Natural killer cell (primary cell): ENCODE data around the gene HUS1. TPM values are rescaled to one million over a fixed set of nuclear protein-coding genes. Genes with fewer than 3 reads are reported as not detected.

Experiments used
- ATAC-seq, 3 donors: fragments of 150-1000 bp in 2 of 3; fragments of 200-7000 bp in 1 of 3; cut with Tn5 transposase; 1 replicate in 1 of 3; 2 replicates in 2 of 3; pipeline ENCODE4 v1.10.0; 2021; ENCODE audit warnings: mild to moderate bottlenecking in 2 of 3, moderate library complexity in 2 of 3
- DNase-seq, 2 donors: peaks; one replicate each; pipeline versions ENCODE4 v3.0.0 to v3.0.0-alpha.2; 2013 to 2021; ENCODE audit warnings: mixed read lengths in 1 of 2
- H3K27ac ChIP-seq: one replicate; pipeline ENCODE4 v1.5.1; 2013; ENCODE audit warnings: mild to moderate bottlenecking, low read length
- H3K27me3 ChIP-seq: one replicate; pipeline ENCODE4 v1.6.1; 2013; ENCODE audit warnings: low read length; ENCODE audit not compliant: control insufficient read depth, insufficient read depth
- H3K36me3 ChIP-seq: one replicate; pipeline ENCODE4 v1.6.1; 2013; ENCODE audit warnings: low read length; ENCODE audit not compliant: control insufficient read depth, insufficient read depth
- H3K4me1 ChIP-seq: one replicate; pipeline ENCODE4 v1.6.1; 2013; ENCODE audit warnings: low read length; ENCODE audit not compliant: control insufficient read depth, insufficient read depth
- H3K4me3 ChIP-seq: one replicate; pipeline ENCODE4 v1.5.1; 2013; ENCODE audit warnings: low read length
- H3K9me3 ChIP-seq: one replicate; pipeline ENCODE4 v1.6.1; 2013; ENCODE audit warnings: low read length; ENCODE audit not compliant: control insufficient read depth, insufficient read depth
- H3K27ac Mint-ChIP-seq, 2 donors: one replicate each; pipeline ENCODE4 v1.8.0; 2022; ENCODE audit warnings: mild to moderate bottlenecking in 2 of 2, mixed read lengths in 2 of 2, moderate library complexity in 1 of 2
- H3K27me3 Mint-ChIP-seq, 2 donors: one replicate each; pipeline ENCODE4 v1.8.0; 2022; ENCODE audit warnings: low read depth in 2 of 2, mixed read lengths in 2 of 2
- H3K36me3 Mint-ChIP-seq: one replicate; pipeline ENCODE4 v1.8.0; 2022; ENCODE audit warnings: mixed read lengths
- H3K4me1 Mint-ChIP-seq, 2 donors: one replicate each; pipeline ENCODE4 v1.8.0; 2022; ENCODE audit warnings: mixed read lengths in 2 of 2
- H3K4me3 Mint-ChIP-seq: one replicate; pipeline ENCODE4 v1.8.0; 2022; ENCODE audit warnings: mild to moderate bottlenecking, moderate library complexity, mixed read lengths
- H3K9me3 Mint-ChIP-seq, 2 donors: one replicate each; pipeline ENCODE4 v1.8.0; 2022; ENCODE audit warnings: mixed read lengths in 2 of 2
- CTCF ChIP-seq: fragments of 200-600 bp; IDR thresholded peaks from one replicate; pipeline ENCODE4 v1.8.0; 2022; ENCODE audit warnings: antibody characterized with exemption
- WGBS: methylation state at CpG from one replicate; pipeline ENCODE4 v1.1.7; 2013; ENCODE audit warnings: missing lambda C conversion rate; ENCODE audit not compliant: insufficient coverage; 5-methylcytosine and 5-hydroxymethylcytosine counted together
- intact Hi-C: fragments of 100-400 bp; cut with micrococcal nuclease; formaldehyde crosslinking; loops from one replicate; pipeline ENCODE4 v1.14.2; 2022
- total RNA-seq, 4 donors: library from RNA; stranded (reverse); fragments of 120-200 nt in 1 of 4; gene quantifications; one replicate each; pipeline versions ENCODE4 v1.2.3 to v1.2.4, GENCODE V29; 2013 to 2022

HUS1 gene
- total RNA-seq, 3 donors from 2014 or later (not counting 1 experiment from before 2014, with no cell fraction given) = 55.6 to 75.0 (median 59.3) TPM

DNA sequence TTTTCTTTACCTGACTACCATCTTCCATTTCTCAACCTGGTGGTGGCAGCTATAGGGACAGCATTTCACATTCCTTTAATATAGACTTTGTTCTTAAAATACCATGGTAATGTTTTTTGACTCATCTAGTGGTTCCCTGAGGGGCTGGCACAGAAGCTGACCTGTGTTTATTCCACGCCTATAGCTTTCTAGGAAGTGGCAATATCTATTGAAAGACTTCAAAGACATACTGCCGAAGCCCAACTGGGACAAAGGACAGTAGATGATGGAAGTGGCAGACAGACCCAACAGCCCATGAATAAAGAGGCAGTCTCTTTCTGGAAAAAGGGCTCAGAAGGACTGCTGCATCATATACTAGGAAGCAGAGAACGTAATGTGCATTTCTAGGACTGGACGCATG lies 38.3 kb upstream of the HUS1 start:
- Histone ChIP-seq H3K4me1 (no peaks in the 10 kb centered on the region), H3K27ac (no peak overlapping the region), H3K4me3 (no peak overlapping the region), H3K27me3 (peaks cover 3% of the 10 kb centered on the region), H3K9me3 (no peaks in the 10 kb centered on the region), H3K36me3 (no peaks in the 10 kb centered on the region)
- 95% methylated on average over 4 of the region's 4 CpGs for WGBS
- intact Hi-C loops = no loop called here
- peaks cover 0 to 5% of the 10 kb centered on the region in 2 donors for H3K9me3 Mint-ChIP-seq
- DNase-seq (no peak), ATAC-seq (no peak)
- H3K27ac Mint-ChIP-seq = no peak overlapping the region
- TF ChIP-seq CTCF = no peak
- no peak overlapping the region for H3K4me3 Mint-ChIP-seq
- peaks cover 12 to 43% of the 10 kb centered on the region in 2 donors for H3K27me3 Mint-ChIP-seq
- peaks cover 14% of the 10 kb centered on the region for H3K36me3 Mint-ChIP-seq
- H3K4me1 Mint-ChIP-seq = no peaks in the 10 kb centered on the region

GRCh38 chr7:48016641-48017040 lies 37.2 kb upstream of the HUS1 start:
- no peak overlapping the region for H3K27ac ChIP-seq
- Mint-ChIP-seq H3K9me3 (peaks cover 0 to 5% of the 10 kb centered on the region in 2 donors), H3K27ac (no peak overlapping the region), H3K36me3 (peaks cover 14% of the 10 kb centered on the region), H3K4me1 (no peaks in the 10 kb centered on the region), H3K27me3 (peaks cover 12 to 37% of the 10 kb centered on the region in 2 donors), H3K4me3 (no peak overlapping the region)
- H3K4me3 ChIP-seq = no peak overlapping the region
- no peak for TF ChIP-seq CTCF
- ATAC-seq = no peak
- H3K9me3 ChIP-seq = no peaks in the 10 kb centered on the region
- H3K4me1 ChIP-seq = no peaks in the 10 kb centered on the region
- H3K27me3 ChIP-seq = peaks cover 3% of the 10 kb centered on the region
- no peak for DNase-seq
- no peaks in the 10 kb centered on the region for H3K36me3 ChIP-seq
- intact Hi-C loops = no loop called here

DNA sequence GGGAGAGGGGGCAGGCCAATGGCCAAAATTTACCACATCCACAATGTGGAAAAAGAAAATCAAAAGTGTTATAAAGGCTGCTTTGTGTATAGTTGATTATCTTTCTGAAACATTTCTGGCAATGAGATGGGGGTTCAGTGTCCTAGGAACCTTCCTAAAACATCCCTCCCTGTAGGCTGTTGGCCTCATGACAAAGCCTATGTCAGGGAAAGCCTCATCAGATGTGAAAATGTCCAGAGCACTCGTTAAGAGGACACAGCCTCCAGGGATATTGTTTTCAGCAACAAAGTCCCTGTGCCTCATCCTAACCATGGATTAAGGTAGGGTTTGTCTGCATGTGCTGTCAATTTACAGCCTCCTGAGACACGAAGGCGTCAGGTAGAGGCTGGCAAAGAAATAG lies 32.5 kb upstream of the HUS1 start:
- no peak overlapping the region for H3K4me3 Mint-ChIP-seq

More for the DNA sequence above, 32.5 kb upstream of the HUS1 start:
- DNase-seq = no peak
- no peaks in the 10 kb centered on the region for H3K36me3 Mint-ChIP-seq
- Histone ChIP-seq H3K4me1 (no peaks in the 10 kb centered on the region), H3K36me3 (no peaks in the 10 kb centered on the region), H3K27ac (no peak overlapping the region), H3K4me3 (no peak overlapping the region), H3K27me3 (no peaks in the 10 kb centered on the region), H3K9me3 (no peaks in the 10 kb centered on the region)
- peaks cover 6% of the 10 kb centered on the region in 2 donors for H3K4me1 Mint-ChIP-seq
- intact Hi-C loops = no loop called here
- H3K27me3 Mint-ChIP-seq = peaks cover 2 to 6% of the 10 kb centered on the region in 2 donors
- H3K9me3 Mint-ChIP-seq = no peaks in the 10 kb centered on the region
- TF ChIP-seq CTCF = no peak
- no peak overlapping the region for H3K27ac Mint-ChIP-seq
- ATAC-seq = no peak
- 95% methylated on average over 3 of the region's 3 CpGs for WGBS
